Activated CD4-positive, CD25-positive, alpha-beta regulatory T cell treated with anti-CD3 and anti-CD28 coated beads, Interleukin-2, amount 50 U/mL, for 24 hours (primary cell): ENCODE measurements around the gene KNSTRN.
A peak's percentile ranks its signal among the peaks of the same experiment; 100 is the strongest.

Source experiments
- ATAC-seq, 2 donors: fragments of 150-1000 bp; cut with Tn5 transposase; one replicate each; pipeline ENCODE4 v1.10.0; 2021; ENCODE audit warnings: mild to moderate bottlenecking in 1 of 2, moderate library complexity in 1 of 2

The KNSTRN gene

GRCh38 chr15:40346579-40347558 lies 35.7 kb upstream of the KNSTRN start:
- no peak for ATAC-seq

- no peak for ATAC-seq
These were observed 34.7 kb upstream of the KNSTRN start for GRCh38 chr15:40347559-40348473.

GRCh38 chr15:40348474-40348870 lies 34.0 kb upstream of the KNSTRN start:
- no peak for ATAC-seq

GRCh38 chr15:40349163-40349562 lies 33.4 kb upstream of the KNSTRN start:
- no peak for ATAC-seq

- no peak for ATAC-seq
These were observed 30.1 kb upstream of the KNSTRN start for GRCh38 chr15:40352281-40352901.

GRCh38 chr15:40353697-40354096 lies 28.8 kb upstream of the KNSTRN start:
- ATAC-seq: no peak

- ATAC-seq: no peak
These were observed 27.9 kb upstream of the KNSTRN start for GRCh38 chr15:40354408-40355171.

GRCh38 chr15:40355976-40356585 lies 26.4 kb upstream of the KNSTRN start:
- no peak for ATAC-seq

- ATAC-seq: no peak
These were observed 25.3 kb upstream of the KNSTRN start for GRCh38 chr15:40357246-40357645.

- peak; percentile 92 to 93 for ATAC-seq
These were observed 24.6 kb upstream of the KNSTRN start, which contains the start of gene DISP2 for GRCh38 chr15:40357723-40358470. Gene DISP2 (plus strand): TSS chr15:40358219. CDS start chr15:40358322, 103 bp downstream.

- ATAC-seq: peak; percentile 15 to 42
These were observed 23.8 kb upstream of the KNSTRN start for GRCh38 chr15:40358471-40359353.

- ATAC-seq: no peak
These were observed 22.5 kb upstream of the KNSTRN start for GRCh38 chr15:40360015-40360414.

GRCh38 chr15:40361640-40362039 lies 20.9 kb upstream of the KNSTRN start:
- ATAC-seq: no peak

GRCh38 chr15:40363611-40364010 lies 18.9 kb upstream of the KNSTRN start:
- ATAC-seq: no peak

- ATAC-seq: no peak
These were observed 18.3 kb upstream of the KNSTRN start for GRCh38 chr15:40364251-40364650.

GRCh38 chr15:40365016-40365415 lies 17.5 kb upstream of the KNSTRN start:
- ATAC-seq: no peak

- ATAC-seq: no peak
These were observed 16.7 kb upstream of the KNSTRN start for GRCh38 chr15:40365624-40366456.

- ATAC-seq: no peak
These were observed 15.8 kb upstream of the KNSTRN start for GRCh38 chr15:40366457-40367370.
